GM12878 (cell line): ENCODE measurements around the gene POLA1. TPM values are rescaled to one million over a fixed set of nuclear protein-coding genes. Genes with fewer than 3 reads are reported as not detected.

Experiments used
- ATAC-seq: fragments of 200-7000 bp; cut with Tn5 transposase; 3 replicates; pipeline ENCODE4 v1.9.1; 2020; ENCODE audit warnings: mild to moderate bottlenecking, moderate library complexity
- BruUV-seq: library from RNA; stranded (reverse); fragments of 400-500 nt; replicated peaks from 2 replicates; lab custom pipeline; 2021; lab: Mats Ljungman, UMichigan
- CTCF ChIA-PET: fragments of 300-600 bp; sonication (Branson Sonifier 250); formaldehyde crosslinking; extraction: SDS; loops from one replicate; lab custom pipeline; 2021; ENCODE audit warnings: inconsistent platforms; lab: Yijun Ruan, JAX
- POLR2A ChIA-PET: fragments of 350-600 bp; formaldehyde crosslinking; extraction: SDS; loops from one replicate; lab custom pipeline; 2021; ENCODE audit warnings: inconsistent platforms; lab: Charles Lee
- RAD21 ChIA-PET: fragments of 300-600 bp; sonication (Branson Sonifier 250); formaldehyde crosslinking; loops from one replicate; lab custom pipeline; 2023; ENCODE audit warnings: antibody characterized with exemption; ENCODE audit not compliant: unreplicated experiment; lab: Charles Lee
- SMC1A ChIA-PET: fragments of 300-600 bp; sonication (Branson Sonifier 250); formaldehyde crosslinking; loops from one replicate; lab custom pipeline; 2023; ENCODE audit not compliant: unreplicated experiment, uncharacterized antibody; lab: Charles Lee
- DNase-seq: peaks from one replicate; pipeline ENCODE4 v3.0.0-alpha.2; 2011; ENCODE audit warnings: low read depth, low spot score
- FAIRE-seq: peaks from 3 replicates; lab custom pipeline; 2011; peaks lifted over from hg19 to GRCh38; lab: Jason Lieb, UNC
- H2AFZ ChIP-seq: 2 replicates; pipeline ENCODE4 v1.6.0; 2011; ENCODE audit warnings: low read depth, low read length, control low read depth; ENCODE audit not compliant: control insufficient read depth
- H3K27ac ChIP-seq: 2 replicates; pipeline ENCODE4 v1.5.1; 2011; ENCODE audit warnings: control low read depth; ENCODE audit not compliant: control insufficient read depth, insufficient read depth
- H3K27me3 ChIP-seq, 2 experiments: replicated peaks in 1 of 2; 2 replicates each; pipeline versions ENCODE4 v1.6.0 to v1.6.1; 2011; ENCODE audit warnings: low read length in 1 of 2; ENCODE audit not compliant: control insufficient read depth in 2 of 2, insufficient read depth in 2 of 2
- H3K36me3 ChIP-seq, 2 experiments: 2 replicates each; pipeline ENCODE4 v1.5.1; 2011; ENCODE audit warnings: low read length in 1 of 2; ENCODE audit not compliant: control insufficient read depth in 2 of 2, insufficient read depth in 2 of 2
- H3K4me1 ChIP-seq: 2 replicates; pipeline ENCODE4 v1.6.1; 2011; ENCODE audit warnings: mild to moderate bottlenecking, low read length, moderate library complexity, mixed read lengths; ENCODE audit not compliant: control insufficient read depth, insufficient read depth
- H3K4me2 ChIP-seq: 2 replicates; pipeline ENCODE4 v1.6.0; 2011; ENCODE audit warnings: control low read depth; ENCODE audit not compliant: control insufficient read depth, insufficient read depth
- H3K4me3 ChIP-seq: fragments of 200-600 bp; sonication (generic); 2 replicates; pipeline ENCODE4 v1.5.1; 2016
- H3K79me2 ChIP-seq: 2 replicates; pipeline ENCODE4 v1.6.0; 2011; ENCODE audit warnings: low read length; ENCODE audit not compliant: control insufficient read depth, insufficient read depth
- H3K9ac ChIP-seq: 2 replicates; pipeline ENCODE4 v1.8.0; 2011; ENCODE audit warnings: low read length, control low read depth, mixed read lengths; ENCODE audit not compliant: control insufficient read depth, insufficient read depth
- H3K9me3 ChIP-seq: replicated peaks from 3 replicates; pipeline ENCODE4 v1.5.1; 2011; ENCODE audit warnings: mild to moderate bottlenecking, low read length; ENCODE audit not compliant: control insufficient read depth, insufficient read depth
- H4K20me1 ChIP-seq: 2 replicates; pipeline ENCODE4 v1.6.0; 2011; ENCODE audit not compliant: control insufficient read depth, insufficient read depth
- ASH2L ChIP-seq: fragments of 300-600, 200-600 bp; sonication (generic); IDR thresholded peaks from 2 replicates; pipeline ENCODE4 v1.6.1; 2017; ENCODE audit warnings: low read depth, mild to moderate bottlenecking, borderline replicate concordance
- BACH1 ChIP-seq: fragments of 450-650 bp; IDR thresholded peaks from 2 replicates; pipeline ENCODE4 v1.6.1; 2017; ENCODE audit warnings: mild to moderate bottlenecking, borderline replicate concordance
- HDAC2 ChIP-seq: fragments of 200-600 bp; sonication (generic); IDR thresholded peaks from 2 replicates; pipeline ENCODE4 v1.6.1; 2017
- MEF2A ChIP-seq: IDR thresholded peaks from 2 replicates; pipeline ENCODE4 v1.6.1; 2011; ENCODE audit warnings: low read depth, mild to moderate bottlenecking, low read length, moderate library complexity; ENCODE audit not compliant: insufficient read depth
- POU2F2 ChIP-seq: IDR thresholded peaks from 3 replicates; pipeline ENCODE4 v1.6.1; 2011; ENCODE audit warnings: low read depth, mild to moderate bottlenecking, low read length, borderline replicate concordance
- SMAD5 ChIP-seq: IDR thresholded peaks from 2 replicates; pipeline ENCODE4 v1.6.1; 2016; ENCODE audit warnings: antibody characterized with exemption, low read depth
- TARDBP ChIP-seq: IDR thresholded peaks from 2 replicates; pipeline ENCODE4 v1.6.1; 2016; ENCODE audit warnings: borderline replicate concordance
- TCF7 ChIP-seq: IDR thresholded peaks from 2 replicates; pipeline ENCODE4 v1.6.1; 2014; ENCODE audit warnings: antibody characterized with exemption, borderline replicate concordance
- WGBS: methylation state at CpG from one replicate; pipeline ENCODE4 v1.1.6; 2016; ENCODE audit warnings: low lambda C conversion rate; ENCODE audit not compliant: insufficient replicate concordance, insufficient coverage; ENCODE audit errors: missing lambda C conversion rate; 5-methylcytosine and 5-hydroxymethylcytosine counted together
- in situ Hi-C: fragments of 300-500 bp; cut with MboI; formaldehyde crosslinking; loops from 9 replicates; pipeline ENCODE4 v1.14.3; 2018; ENCODE audit warnings: mixed read lengths
- intact Hi-C: fragments of 100-400 bp; cut with micrococcal nuclease; formaldehyde crosslinking; loops from one replicate; pipeline ENCODE4 v1.14.2; 2022; ENCODE audit not compliant: unreplicated experiment
- polyA plus RNA-seq, 11 experiments: library from polyadenylated mRNA; depleted of rRNA in 4 of 11; unstranded in 6 of 11; stranded (reverse) in 5 of 11; fragments of >200 nt; fragmentation: Nextera tagmentation in 4 of 11; fragmentation: Illumina TruSeq in 1 of 11; extraction: Ambion mirVana in 4 of 11; extraction: Trizol in 1 of 11; gene quantifications; 1 replicate in 1 of 11; 2 replicates in 10 of 11; pipeline versions ENCODE4 v1.2.1 to v1.2.3, GENCODE V29; 2011 to 2016; ENCODE audit warnings: inconsistent platforms in 2 of 11, missing spikeins in 2 of 11, low read depth in 1 of 11
- total RNA-seq, 4 experiments: library from RNA; depleted of rRNA in 3 of 4; stranded (reverse); fragments of >200 nt in 3 of 4; fragmentation: Illumina TruSeq in 1 of 4; extraction: Trizol in 1 of 4; gene quantifications; 2 replicates each; pipeline versions ENCODE4 v1.2.1 to v1.2.3, GENCODE V29; 2013 to 2021
- TF ChIP-seq, protein P1 (sequence below): fragments of 450-650 bp; conservative IDR thresholded peaks from 2 replicates; pipeline ENCODE4 v1.6.1; 2017; ENCODE audit warnings: mild to moderate bottlenecking, moderate library complexity
- TF ChIP-seq, protein P2 (sequence below): fragments of 450-650 bp; formaldehyde crosslinking; IDR thresholded peaks from 2 replicates; pipeline ENCODE4 v1.5.0; 2022; ENCODE audit warnings: mild to moderate bottlenecking, missing genetic modification characterization
- TF ChIP-seq, protein P3 (sequence below): IDR thresholded peaks from 2 replicates; pipeline ENCODE4 v1.6.1; 2012; ENCODE audit warnings: improper control_type of control experiment, low read depth, low read length; ENCODE audit not compliant: insufficient replicate concordance

The POLA1 gene
- total and polyA plus RNA-seq, 10 of the 15 experiments (the other 5 are each of a cell fraction or from before 2014, with no cell fraction given) = 6.5 to 34.7 (median 24.8) TPM

DNA sequence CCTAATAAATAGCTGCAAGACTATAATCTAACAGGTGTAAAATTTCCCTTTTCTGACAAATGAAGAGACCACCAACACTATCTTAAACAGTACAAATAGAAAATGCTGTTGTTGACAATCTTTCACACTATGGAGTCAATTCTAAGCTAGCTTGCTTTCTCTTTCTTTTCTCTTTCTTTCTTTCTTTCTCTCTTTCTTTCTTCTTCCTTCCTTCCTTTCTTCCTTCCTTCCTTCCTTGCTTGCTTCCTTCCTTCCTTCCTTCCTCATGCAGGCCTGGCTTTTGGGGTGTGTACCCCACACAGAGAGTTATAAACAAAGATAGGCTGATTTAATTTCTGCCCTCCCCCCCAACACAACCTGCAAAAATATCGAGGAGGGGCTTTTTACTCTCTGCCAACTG is 330.2 kb downstream of the POLA1 start:
- Histone ChIP-seq H2AFZ (no peak overlapping the region), H3K4me3 (no peak overlapping the region), H3K9me3 (no peaks in the 10 kb centered on the region), H3K4me2 (no peak overlapping the region), H3K79me2 (no peaks in the 10 kb centered on the region), H3K27me3 (peaks cover 2 to 13% of the 10 kb centered on the region in 2 experiments), H4K20me1 (no peaks in the 10 kb centered on the region), H3K27ac (no peak overlapping the region), H3K4me1 (no peaks in the 10 kb centered on the region), H3K9ac (no peak overlapping the region), H3K36me3 (no peaks in the 10 kb centered on the region)
- in situ Hi-C loops (no loop called here), intact Hi-C loops (loop anchor here (2.0 to 5.0 kb wide), 2 partner anchors 118 to 185 kb away; no protein-coding TSS in a partner anchor)
- ATAC-seq = no peak
- FAIRE-seq = no peak
- DNase-seq = no peak
- ChIA-PET SMC1A (no interaction called here), CTCF (no interaction called here), RAD21 (no interaction called here), POLR2A (no interaction called here)
- TF ChIP-seq ASH2L = no peak
- no peak for TF ChIP-seq MEF2A
- no peak for TF ChIP-seq TCF7
- TF ChIP-seq, protein P1, sequence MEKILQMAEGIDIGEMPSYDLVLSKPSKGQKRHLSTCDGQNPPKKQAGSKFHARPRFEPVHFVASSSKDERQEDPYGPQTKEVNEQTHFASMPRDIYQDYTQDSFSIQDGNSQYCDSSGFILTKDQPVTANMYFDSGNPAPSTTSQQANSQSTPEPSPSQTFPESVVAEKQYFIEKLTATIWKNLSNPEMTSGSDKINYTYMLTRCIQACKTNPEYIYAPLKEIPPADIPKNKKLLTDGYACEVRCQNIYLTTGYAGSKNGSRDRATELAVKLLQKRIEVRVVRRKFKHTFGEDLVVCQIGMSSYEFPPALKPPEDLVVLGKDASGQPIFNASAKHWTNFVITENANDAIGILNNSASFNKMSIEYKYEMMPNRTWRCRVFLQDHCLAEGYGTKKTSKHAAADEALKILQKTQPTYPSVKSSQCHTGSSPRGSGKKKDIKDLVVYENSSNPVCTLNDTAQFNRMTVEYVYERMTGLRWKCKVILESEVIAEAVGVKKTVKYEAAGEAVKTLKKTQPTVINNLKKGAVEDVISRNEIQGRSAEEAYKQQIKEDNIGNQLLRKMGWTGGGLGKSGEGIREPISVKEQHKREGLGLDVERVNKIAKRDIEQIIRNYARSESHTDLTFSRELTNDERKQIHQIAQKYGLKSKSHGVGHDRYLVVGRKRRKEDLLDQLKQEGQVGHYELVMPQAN = no peak
- no peak for TF ChIP-seq SMAD5
- TF ChIP-seq POU2F2 = no peak
- no peak for TF ChIP-seq HDAC2
- TF ChIP-seq, protein P2, sequence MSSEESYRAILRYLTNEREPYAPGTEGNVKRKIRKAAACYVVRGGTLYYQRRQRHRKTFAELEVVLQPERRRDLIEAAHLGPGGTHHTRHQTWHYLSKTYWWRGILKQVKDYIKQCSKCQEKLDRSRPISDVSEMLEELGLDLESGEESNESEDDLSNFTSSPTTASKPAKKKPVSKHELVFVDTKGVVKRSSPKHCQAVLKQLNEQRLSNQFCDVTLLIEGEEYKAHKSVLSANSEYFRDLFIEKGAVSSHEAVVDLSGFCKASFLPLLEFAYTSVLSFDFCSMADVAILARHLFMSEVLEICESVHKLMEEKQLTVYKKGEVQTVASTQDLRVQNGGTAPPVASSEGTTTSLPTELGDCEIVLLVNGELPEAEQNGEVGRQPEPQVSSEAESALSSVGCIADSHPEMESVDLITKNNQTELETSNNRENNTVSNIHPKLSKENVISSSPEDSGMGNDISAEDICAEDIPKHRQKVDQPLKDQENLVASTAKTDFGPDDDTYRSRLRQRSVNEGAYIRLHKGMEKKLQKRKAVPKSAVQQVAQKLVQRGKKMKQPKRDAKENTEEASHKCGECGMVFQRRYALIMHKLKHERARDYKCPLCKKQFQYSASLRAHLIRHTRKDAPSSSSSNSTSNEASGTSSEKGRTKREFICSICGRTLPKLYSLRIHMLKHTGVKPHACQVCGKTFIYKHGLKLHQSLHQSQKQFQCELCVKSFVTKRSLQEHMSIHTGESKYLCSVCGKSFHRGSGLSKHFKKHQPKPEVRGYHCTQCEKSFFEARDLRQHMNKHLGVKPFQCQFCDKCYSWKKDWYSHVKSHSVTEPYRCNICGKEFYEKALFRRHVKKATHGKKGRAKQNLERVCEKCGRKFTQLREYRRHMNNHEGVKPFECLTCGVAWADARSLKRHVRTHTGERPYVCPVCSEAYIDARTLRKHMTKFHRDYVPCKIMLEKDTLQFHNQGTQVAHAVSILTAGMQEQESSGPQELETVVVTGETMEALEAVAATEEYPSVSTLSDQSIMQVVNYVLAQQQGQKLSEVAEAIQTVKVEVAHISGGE = no peak
- TF ChIP-seq, protein P3, sequence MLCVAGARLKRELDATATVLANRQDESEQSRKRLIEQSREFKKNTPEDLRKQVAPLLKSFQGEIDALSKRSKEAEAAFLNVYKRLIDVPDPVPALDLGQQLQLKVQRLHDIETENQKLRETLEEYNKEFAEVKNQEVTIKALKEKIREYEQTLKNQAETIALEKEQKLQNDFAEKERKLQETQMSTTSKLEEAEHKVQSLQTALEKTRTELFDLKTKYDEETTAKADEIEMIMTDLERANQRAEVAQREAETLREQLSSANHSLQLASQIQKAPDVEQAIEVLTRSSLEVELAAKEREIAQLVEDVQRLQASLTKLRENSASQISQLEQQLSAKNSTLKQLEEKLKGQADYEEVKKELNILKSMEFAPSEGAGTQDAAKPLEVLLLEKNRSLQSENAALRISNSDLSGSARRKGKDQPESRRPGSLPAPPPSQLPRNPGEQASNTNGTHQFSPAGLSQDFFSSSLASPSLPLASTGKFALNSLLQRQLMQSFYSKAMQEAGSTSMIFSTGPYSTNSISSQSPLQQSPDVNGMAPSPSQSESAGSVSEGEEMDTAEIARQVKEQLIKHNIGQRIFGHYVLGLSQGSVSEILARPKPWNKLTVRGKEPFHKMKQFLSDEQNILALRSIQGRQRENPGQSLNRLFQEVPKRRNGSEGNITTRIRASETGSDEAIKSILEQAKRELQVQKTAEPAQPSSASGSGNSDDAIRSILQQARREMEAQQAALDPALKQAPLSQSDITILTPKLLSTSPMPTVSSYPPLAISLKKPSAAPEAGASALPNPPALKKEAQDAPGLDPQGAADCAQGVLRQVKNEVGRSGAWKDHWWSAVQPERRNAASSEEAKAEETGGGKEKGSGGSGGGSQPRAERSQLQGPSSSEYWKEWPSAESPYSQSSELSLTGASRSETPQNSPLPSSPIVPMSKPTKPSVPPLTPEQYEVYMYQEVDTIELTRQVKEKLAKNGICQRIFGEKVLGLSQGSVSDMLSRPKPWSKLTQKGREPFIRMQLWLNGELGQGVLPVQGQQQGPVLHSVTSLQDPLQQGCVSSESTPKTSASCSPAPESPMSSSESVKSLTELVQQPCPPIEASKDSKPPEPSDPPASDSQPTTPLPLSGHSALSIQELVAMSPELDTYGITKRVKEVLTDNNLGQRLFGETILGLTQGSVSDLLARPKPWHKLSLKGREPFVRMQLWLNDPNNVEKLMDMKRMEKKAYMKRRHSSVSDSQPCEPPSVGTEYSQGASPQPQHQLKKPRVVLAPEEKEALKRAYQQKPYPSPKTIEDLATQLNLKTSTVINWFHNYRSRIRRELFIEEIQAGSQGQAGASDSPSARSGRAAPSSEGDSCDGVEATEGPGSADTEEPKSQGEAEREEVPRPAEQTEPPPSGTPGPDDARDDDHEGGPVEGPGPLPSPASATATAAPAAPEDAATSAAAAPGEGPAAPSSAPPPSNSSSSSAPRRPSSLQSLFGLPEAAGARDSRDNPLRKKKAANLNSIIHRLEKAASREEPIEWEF = no peak
- no peak for TF ChIP-seq TARDBP
- TF ChIP-seq BACH1 = no peak
- no TSS peak for BruUV-seq
- WGBS = 0% methylated on average over 1 of the region's 1 CpG
